HG03139 (cell line): ENCODE results near the gene ELOVL6.
A peak's percentile ranks its signal among the peaks of the same experiment; 100 is the strongest.

Experiments used
- ATAC-seq: cut with Tn5 transposase; IDR thresholded peaks from one replicate; pipeline ENCODE4 v1.9.1; 2021; ENCODE audit not compliant: unreplicated experiment

The ELOVL6 gene

DNA sequence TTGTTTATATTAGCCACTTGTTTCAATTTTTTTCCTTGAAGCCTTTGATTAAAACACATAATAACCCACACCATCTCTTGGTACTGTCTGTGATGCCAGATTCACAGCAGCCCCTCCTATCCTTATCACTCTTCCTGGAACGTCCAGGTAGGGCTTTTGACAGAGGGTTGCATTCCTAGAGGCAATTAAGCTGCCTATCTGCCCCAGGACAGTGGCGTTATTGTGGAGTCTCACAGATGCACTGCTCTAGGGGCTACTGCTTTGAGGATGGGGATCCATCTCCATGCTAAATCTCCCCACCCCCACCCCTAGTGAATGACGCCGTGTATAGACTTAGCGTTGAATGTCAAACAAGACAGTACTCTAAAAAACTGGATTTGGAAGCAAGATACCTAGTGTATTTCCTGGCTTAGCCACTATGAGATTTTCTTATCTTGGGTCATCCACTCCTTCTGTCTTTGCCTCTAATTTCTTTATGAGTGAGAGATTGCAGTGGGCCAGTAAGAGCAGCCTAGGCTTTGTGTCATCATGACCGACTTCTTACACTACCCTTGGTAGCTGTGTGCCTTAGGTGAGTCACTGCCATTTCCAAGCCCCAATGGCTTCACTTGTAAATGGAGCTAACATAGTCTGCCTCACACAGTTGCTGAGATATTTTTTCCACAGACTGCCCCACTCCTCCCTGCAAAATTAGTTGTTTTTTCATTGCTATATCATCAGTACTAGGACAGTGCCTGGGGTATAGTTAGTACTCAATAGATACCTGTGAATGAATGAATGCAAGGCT lies 194.8 kb downstream of the ELOVL6 start:
- ATAC-seq = no peak

DNA sequence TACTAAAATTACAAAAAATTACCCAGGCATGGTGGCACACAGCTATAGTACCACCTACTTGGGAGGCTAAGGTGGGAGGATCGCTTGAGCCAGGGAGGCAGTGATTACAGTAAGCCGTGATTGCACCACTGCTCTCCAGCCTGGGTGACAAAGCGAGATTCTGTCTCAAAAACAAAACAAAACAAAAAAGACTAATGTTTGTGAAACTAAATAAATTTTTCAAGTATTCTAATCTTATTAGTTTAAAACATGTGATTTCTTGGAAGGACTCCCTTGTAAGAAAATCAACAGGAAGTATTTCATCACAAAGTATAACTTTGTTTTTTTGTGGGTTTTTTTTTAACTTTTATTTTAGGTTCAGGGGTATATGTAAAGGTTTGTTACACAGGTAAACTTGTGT lies 196.1 kb downstream of the ELOVL6 start:
- ATAC-seq = no peak

DNA sequence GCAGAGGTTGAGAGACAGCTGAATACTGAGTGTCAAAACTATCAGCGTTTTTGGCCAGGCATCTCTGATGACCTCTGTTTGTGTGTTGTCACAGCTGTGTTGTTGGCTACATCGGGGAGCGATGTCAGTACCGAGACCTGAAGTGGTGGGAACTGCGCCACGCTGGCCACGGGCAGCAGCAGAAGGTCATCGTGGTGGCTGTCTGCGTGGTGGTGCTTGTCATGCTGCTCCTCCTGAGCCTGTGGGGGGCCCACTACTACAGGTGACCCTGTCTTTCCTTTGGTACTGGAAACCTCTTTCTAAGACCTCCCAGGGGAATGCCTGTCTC lies 198.9 kb downstream of the ELOVL6 start:
- no peak for ATAC-seq

DNA sequence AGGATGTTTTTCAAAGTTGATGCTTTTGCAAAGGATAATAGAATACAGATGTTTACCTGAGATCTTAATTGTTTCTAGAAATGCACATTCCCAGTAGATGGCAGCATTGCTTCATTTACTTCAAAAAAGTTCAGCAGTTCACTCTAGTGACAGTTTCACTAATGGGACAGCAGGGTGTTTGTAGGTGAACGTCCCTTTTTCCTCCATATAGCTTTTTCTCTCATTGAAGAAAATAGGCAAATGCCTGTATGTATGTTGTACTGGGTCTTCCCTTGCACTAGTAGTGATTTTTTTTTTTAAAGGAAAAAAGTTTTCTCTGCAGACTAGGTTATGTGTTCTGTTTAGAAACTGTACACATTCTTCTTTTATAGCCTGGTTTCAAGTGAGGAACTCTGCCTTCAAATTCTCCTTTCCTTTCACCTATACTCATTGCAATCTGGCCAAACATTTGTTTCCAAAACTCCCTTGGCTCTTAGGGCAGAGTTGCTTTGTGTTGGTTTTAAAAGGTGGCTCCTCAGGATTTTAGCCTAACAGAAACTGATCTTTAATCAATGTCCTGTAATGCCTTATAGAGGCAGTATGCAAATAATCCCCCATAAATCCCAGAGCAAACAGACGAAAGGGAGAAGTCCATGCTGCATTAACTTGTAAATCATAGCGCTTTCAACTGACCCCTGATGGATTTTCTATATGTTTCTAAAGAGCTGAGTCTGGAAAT lies 199.4 kb downstream of the ELOVL6 start:
- peak; percentile 34 for ATAC-seq

DNA sequence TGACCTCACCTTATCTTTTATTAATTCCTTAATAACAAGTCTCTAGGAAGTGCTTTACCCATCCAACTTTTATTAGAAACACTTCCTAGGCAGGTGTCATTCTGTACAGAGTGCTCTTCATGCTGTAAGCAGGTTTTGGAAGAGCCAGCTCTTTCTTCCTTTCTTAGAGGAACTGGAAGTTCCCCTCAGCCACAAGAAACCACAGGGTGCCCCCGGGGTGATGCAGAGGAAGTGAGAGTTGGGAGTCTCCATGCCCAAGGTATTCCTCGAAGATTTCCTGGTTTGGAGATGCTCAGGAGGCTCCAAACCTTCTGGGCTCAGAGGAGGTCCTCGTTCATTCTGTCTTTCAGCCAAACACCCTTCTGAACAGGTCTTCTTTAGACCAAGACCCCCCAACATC lies 201.9 kb downstream of the ELOVL6 start:
- ATAC-seq = no peak
